K562 (cell line): ENCODE measurements around the gene TMEM38B. TPM values are rescaled to one million over a fixed set of nuclear protein-coding genes. Genes with fewer than 3 reads are reported as not detected.

ENCODE experiments used
- CBFA2T3 ChIP-seq: fragments of 450-650 bp; IDR thresholded peaks from 2 replicates; pipeline ENCODE4 v1.6.1; 2017
- CC2D1A ChIP-seq: fragments of 450-650 bp; IDR thresholded peaks from 2 replicates; pipeline ENCODE4 v1.6.1; 2017; ENCODE audit warnings: mild to moderate bottlenecking
- ETV1 ChIP-seq: fragments of 450-650 bp; conservative IDR thresholded peaks from 2 replicates; pipeline ENCODE4 v1.6.1; 2016; ENCODE audit warnings: missing genetic modification characterization, control low read depth, low read depth, missing compliant biosample characterization
- GTF2F1 ChIP-seq: IDR thresholded peaks from 2 replicates; pipeline ENCODE4 v1.6.1; 2011; ENCODE audit warnings: low read depth, low read length, improper control_type of control experiment
- IFI16 ChIP-seq: fragments of 250-450 bp; sonication (Bioruptor Pico); IDR thresholded peaks from 2 replicates; pipeline ENCODE4 v2.1.2; 2022; ENCODE audit warnings: mild to moderate bottlenecking, inconsistent platforms
- KDM2B ChIP-seq: fragments of 250-450 bp; sonication (Bioruptor Pico); IDR thresholded peaks from 2 replicates; pipeline ENCODE4 v1.8.0; 2021; ENCODE audit warnings: mild to moderate bottlenecking, moderate library complexity
- L3MBTL2 ChIP-seq: fragments of 450-650 bp; IDR thresholded peaks from 2 replicates; pipeline ENCODE4 v1.6.1; 2016; ENCODE audit warnings: mild to moderate bottlenecking, moderate library complexity
- LEF1 ChIP-seq: fragments of 450-650 bp; IDR thresholded peaks from 2 replicates; pipeline ENCODE4 v1.6.1; 2016; ENCODE audit warnings: mild to moderate bottlenecking
- MBD2 ChIP-seq: sonication (generic); IDR thresholded peaks from 2 replicates; pipeline ENCODE4 v1.6.1; 2016; ENCODE audit warnings: low read depth, borderline replicate concordance
- PHF8 ChIP-seq: fragments of 200-600 bp; sonication (generic); IDR thresholded peaks from 2 replicates; pipeline ENCODE4 v1.6.1; 2012; ENCODE audit warnings: mixed run types, mild to moderate bottlenecking, inconsistent platforms, low read length, moderate library complexity, borderline replicate concordance
- RBM34 ChIP-seq: fragments of 200-400 bp; formaldehyde crosslinking; IDR thresholded peaks from 2 replicates; pipeline ENCODE4 v1.6.1; 2018; ENCODE audit warnings: low read length, borderline replicate concordance; ENCODE audit not compliant: insufficient read depth
- SP1 ChIP-seq: sonication (generic); formaldehyde crosslinking; IDR thresholded peaks from 2 replicates; pipeline ENCODE4 v1.8.1; 2022; ENCODE audit warnings: mild to moderate bottlenecking, missing genetic modification reagents
- SPI1 ChIP-seq: IDR thresholded peaks from 2 replicates; pipeline ENCODE4 v1.6.1; 2011; ENCODE audit warnings: low read depth, low read length, control low read depth, borderline replicate concordance
- TGIF2 ChIP-seq: sonication (generic); formaldehyde crosslinking; IDR thresholded peaks from 2 replicates; pipeline ENCODE4 v1.8.1; 2022; ENCODE audit warnings: mild to moderate bottlenecking, missing genetic modification reagents, moderate library complexity
- ZFP1 ChIP-seq: fragments of 450-650 bp; formaldehyde crosslinking; IDR thresholded peaks from 2 replicates; pipeline ENCODE4 v1.4.0; 2020; ENCODE audit warnings: mild to moderate bottlenecking, mixed read lengths
- ZNF282 ChIP-seq: sonication (generic); formaldehyde crosslinking; IDR thresholded peaks from 2 replicates; pipeline ENCODE4 v1.8.1; 2023; ENCODE audit warnings: missing genetic modification reagents
- ZNF551 ChIP-seq: fragments of 250-450 bp; sonication (Bioruptor Pico); IDR thresholded peaks from 2 replicates; pipeline ENCODE4 v1.5.0; 2021; ENCODE audit warnings: mild to moderate bottlenecking, moderate library complexity
- ZNF696 ChIP-seq: fragments of 250-450 bp; sonication (Bioruptor Pico); conservative IDR thresholded peaks from 2 replicates; pipeline ENCODE4 v1.4.0; 2020; ENCODE audit warnings: mild to moderate bottlenecking, moderate library complexity
- polyA plus RNA-seq, 8 experiments: library from polyadenylated mRNA; depleted of rRNA in 4 of 8; stranded (reverse) in 5 of 8; unstranded in 3 of 8; fragments of >200 nt; fragmentation: Nextera tagmentation in 2 of 8; fragmentation: Illumina TruSeq in 1 of 8; extraction: Ambion mirVana in 2 of 8; extraction: Trizol in 1 of 8; gene quantifications; 2 replicates each; pipeline versions ENCODE4 v1.2.1 to v1.2.3, GENCODE V29; 2011 to 2014; ENCODE audit warnings: inconsistent platforms in 1 of 8, missing spikeins in 1 of 8
- total RNA-seq, 7 experiments: library from RNA; depleted of rRNA in 6 of 7; stranded (reverse); fragments of >200 nt in 6 of 7; fragmentation: Illumina TruSeq in 2 of 7; extraction: Trizol in 2 of 7; gene quantifications; 2 replicates each; pipeline versions ENCODE4 v1.2.1 to v1.2.3, GENCODE V29; 2011 to 2021; ENCODE audit warnings: low replicate concordance in 1 of 7
- TF ChIP-seq, protein P1 (sequence below), 2 experiments: fragments of 450-650 bp in 1 of 2; sonication (generic) in 1 of 2; formaldehyde crosslinking; conservative IDR thresholded peaks; 2 replicates each; pipeline versions ENCODE4 v1.4.0 to v1.8.1; 2020 to 2022; ENCODE audit warnings: mild to moderate bottlenecking in 1 of 2, missing genetic modification reagents in 1 of 2
- TF ChIP-seq, protein P2 (sequence below): fragments of 250-450 bp; sonication (Bioruptor Pico); IDR thresholded peaks from 2 replicates; pipeline ENCODE4 v1.5.0; 2021
- TF ChIP-seq, protein P3 (sequence below): fragments of 200-800 bp; sonication (Bioruptor generic); IDR thresholded peaks from 2 replicates; pipeline ENCODE4 v1.6.1; 2017; ENCODE audit warnings: missing genetic modification characterization, missing compliant biosample characterization
- TF ChIP-seq, protein P4 (sequence below): fragments of 200-400 bp; formaldehyde crosslinking; IDR thresholded peaks from 2 replicates; pipeline ENCODE4 v1.6.1; 2017; ENCODE audit warnings: mild to moderate bottlenecking, low read depth, low read length, moderate library complexity

The TMEM38B gene
- total and polyA plus RNA-seq, 9 of the 15 experiments (the other 6 are each of a cell fraction or from before 2014, with no cell fraction given): 26.0 to 57.5 (median 38.5) TPM

DNA sequence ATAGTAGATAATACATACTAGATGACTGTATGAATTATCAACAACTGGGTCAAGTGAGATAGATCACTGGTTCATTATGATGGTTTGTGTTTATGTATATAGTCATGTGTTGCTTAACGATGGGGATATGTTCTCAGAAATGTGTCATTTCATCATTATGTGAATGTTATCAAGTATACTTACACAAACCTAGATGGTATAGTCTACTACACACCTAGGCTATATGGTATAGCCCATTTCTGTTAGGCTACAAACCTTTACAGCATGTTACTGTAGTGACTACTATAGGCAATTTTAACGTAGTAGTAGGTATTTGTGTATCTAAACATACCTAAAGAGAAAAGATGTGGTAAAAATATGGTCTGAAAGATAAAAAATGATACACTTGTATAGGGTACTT is 31.0 kb downstream of the TMEM38B start (continued):
- TF ChIP-seq SP1 (CRISPR knock-in tag) (no peak), ZNF696 (CRISPR knock-in tag) (no peak), L3MBTL2 (no peak), IFI16 (CRISPR knock-in tag) (no peak), TGIF2 (CRISPR knock-in tag) (no peak), RBM34 (no peak), LEF1 (no peak), ZNF282 (CRISPR knock-in tag) (no peak), ETV1 (tag) (no peak), CBFA2T3 (peak; percentile 36), PHF8 (no peak), KDM2B (no peak), MBD2 (no peak), ZNF551 (CRISPR knock-in tag) (no peak), ZFP1 (CRISPR knock-in tag) (no peak), CC2D1A (no peak), GTF2F1 (no peak), SPI1 (no peak)
- TF ChIP-seq, protein P1, sequence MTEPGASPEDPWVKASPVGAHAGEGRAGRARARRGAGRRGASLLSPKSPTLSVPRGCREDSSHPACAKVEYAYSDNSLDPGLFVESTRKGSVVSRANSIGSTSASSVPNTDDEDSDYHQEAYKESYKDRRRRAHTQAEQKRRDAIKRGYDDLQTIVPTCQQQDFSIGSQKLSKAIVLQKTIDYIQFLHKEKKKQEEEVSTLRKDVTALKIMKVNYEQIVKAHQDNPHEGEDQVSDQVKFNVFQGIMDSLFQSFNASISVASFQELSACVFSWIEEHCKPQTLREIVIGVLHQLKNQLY (CRISPR knock-in tag; conservative IDR thresholded peaks at IDR 0.05): no peak
- TF ChIP-seq, protein P2, sequence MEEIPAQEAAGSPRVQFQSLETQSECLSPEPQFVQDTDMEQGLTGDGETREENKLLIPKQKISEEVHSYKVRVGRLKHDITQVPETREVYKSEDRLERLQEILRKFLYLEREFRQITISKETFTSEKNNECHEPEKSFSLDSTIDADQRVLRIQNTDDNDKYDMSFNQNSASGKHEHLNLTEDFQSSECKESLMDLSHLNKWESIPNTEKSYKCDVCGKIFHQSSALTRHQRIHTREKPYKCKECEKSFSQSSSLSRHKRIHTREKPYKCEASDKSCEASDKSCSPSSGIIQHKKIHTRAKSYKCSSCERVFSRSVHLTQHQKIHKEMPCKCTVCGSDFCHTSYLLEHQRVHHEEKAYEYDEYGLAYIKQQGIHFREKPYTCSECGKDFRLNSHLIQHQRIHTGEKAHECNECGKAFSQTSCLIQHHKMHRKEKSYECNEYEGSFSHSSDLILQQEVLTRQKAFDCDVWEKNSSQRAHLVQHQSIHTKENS (CRISPR knock-in tag): no peak
- TF ChIP-seq, protein P3, sequence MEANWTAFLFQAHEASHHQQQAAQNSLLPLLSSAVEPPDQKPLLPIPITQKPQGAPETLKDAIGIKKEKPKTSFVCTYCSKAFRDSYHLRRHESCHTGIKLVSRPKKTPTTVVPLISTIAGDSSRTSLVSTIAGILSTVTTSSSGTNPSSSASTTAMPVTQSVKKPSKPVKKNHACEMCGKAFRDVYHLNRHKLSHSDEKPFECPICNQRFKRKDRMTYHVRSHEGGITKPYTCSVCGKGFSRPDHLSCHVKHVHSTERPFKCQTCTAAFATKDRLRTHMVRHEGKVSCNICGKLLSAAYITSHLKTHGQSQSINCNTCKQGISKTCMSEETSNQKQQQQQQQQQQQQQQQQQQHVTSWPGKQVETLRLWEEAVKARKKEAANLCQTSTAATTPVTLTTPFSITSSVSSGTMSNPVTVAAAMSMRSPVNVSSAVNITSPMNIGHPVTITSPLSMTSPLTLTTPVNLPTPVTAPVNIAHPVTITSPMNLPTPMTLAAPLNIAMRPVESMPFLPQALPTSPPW: no peak
- TF ChIP-seq, protein P4, sequence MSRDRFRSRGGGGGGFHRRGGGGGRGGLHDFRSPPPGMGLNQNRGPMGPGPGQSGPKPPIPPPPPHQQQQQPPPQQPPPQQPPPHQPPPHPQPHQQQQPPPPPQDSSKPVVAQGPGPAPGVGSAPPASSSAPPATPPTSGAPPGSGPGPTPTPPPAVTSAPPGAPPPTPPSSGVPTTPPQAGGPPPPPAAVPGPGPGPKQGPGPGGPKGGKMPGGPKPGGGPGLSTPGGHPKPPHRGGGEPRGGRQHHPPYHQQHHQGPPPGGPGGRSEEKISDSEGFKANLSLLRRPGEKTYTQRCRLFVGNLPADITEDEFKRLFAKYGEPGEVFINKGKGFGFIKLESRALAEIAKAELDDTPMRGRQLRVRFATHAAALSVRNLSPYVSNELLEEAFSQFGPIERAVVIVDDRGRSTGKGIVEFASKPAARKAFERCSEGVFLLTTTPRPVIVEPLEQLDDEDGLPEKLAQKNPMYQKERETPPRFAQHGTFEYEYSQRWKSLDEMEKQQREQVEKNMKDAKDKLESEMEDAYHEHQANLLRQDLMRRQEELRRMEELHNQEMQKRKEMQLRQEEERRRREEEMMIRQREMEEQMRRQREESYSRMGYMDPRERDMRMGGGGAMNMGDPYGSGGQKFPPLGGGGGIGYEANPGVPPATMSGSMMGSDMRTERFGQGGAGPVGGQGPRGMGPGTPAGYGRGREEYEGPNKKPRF: no peak
